Neural cell (in vitro differentiated cells): ENCODE results near the gene ANO9. TPM values are rescaled to one million over a fixed set of nuclear protein-coding genes. Genes with fewer than 3 reads are reported as not detected.

Experiments used
- H2AFZ ChIP-seq: fragments of 200-600, 300-800 bp; sonication (generic), shearing (Covaris generic); 2 replicates; pipeline ENCODE4 v1.6.0; 2014; ENCODE audit warnings: low read depth, mild to moderate bottlenecking, antibody characterized with exemption, low read length, moderate library complexity
- H3F3A ChIP-seq: fragments of 200-600 bp; shearing (Covaris generic); 2 replicates; pipeline ENCODE4 v1.6.1; 2016; ENCODE audit warnings: mild to moderate bottlenecking, moderate library complexity, mixed read lengths, antibody characterized with exemption, low read length; ENCODE audit not compliant: insufficient read depth, poor library complexity, severe bottlenecking
- H3K27ac ChIP-seq: fragments of 200-600, 300-800 bp; sonication (generic), shearing (Covaris generic); 2 replicates; pipeline ENCODE4 v1.5.1; 2014; ENCODE audit warnings: mild to moderate bottlenecking, low read length, moderate library complexity
- H3K27me3 ChIP-seq: fragments of 300-800, 200-600 bp; sonication (generic), shearing (Covaris generic); 2 replicates; pipeline ENCODE4 v1.6.0; 2014; ENCODE audit warnings: mild to moderate bottlenecking, low read depth, low read length, moderate library complexity; ENCODE audit not compliant: insufficient read depth
- H3K36me3 ChIP-seq: fragments of 300-800, 200-600 bp; sonication (generic), shearing (Covaris generic); 2 replicates; pipeline ENCODE4 v1.5.1; 2014; ENCODE audit warnings: mild to moderate bottlenecking, antibody characterized with exemption, low read length, moderate library complexity; ENCODE audit not compliant: insufficient read depth
- H3K4me2 ChIP-seq: fragments of 300-800, 200-600 bp; sonication (generic), shearing (Covaris generic); 2 replicates; pipeline ENCODE4 v1.6.0; 2014; ENCODE audit warnings: mild to moderate bottlenecking, low read length
- H3K4me3 ChIP-seq: fragments of 300-800, 200-600 bp; sonication (generic), shearing (Covaris generic); 2 replicates; pipeline ENCODE4 v1.5.1; 2014; ENCODE audit warnings: mild to moderate bottlenecking, low read length, moderate library complexity
- H3K79me2 ChIP-seq: fragments of 200-600 bp; shearing (Covaris generic); replicated peaks from 2 replicates; pipeline ENCODE4 v1.6.0; 2014; ENCODE audit warnings: mild to moderate bottlenecking, low read length, moderate library complexity; ENCODE audit not compliant: insufficient read depth
- H3K9ac ChIP-seq: fragments of 300-800, 200-600 bp; sonication (generic), shearing (Covaris generic); 2 replicates; pipeline ENCODE4 v1.6.1; 2016; ENCODE audit warnings: mild to moderate bottlenecking, low read length, mixed read lengths
- H3K9me2 ChIP-seq: fragments of 200-600 bp; shearing (Covaris generic); 2 replicates; pipeline ENCODE4 v1.6.1; 2016; ENCODE audit warnings: mild to moderate bottlenecking, low read length, mixed read lengths; ENCODE audit not compliant: insufficient read depth
- H3K9me3 ChIP-seq: fragments of 200-600, 300-800 bp; sonication (generic), shearing (Covaris generic); 2 replicates; pipeline ENCODE4 v1.6.1; 2016; ENCODE audit warnings: mild to moderate bottlenecking, mixed run types, low read length, moderate library complexity, mixed read lengths
- H4K20me1 ChIP-seq: fragments of 200-600 bp; shearing (Covaris generic); 2 replicates; pipeline ENCODE4 v1.6.1; 2016; ENCODE audit warnings: mild to moderate bottlenecking, mixed run types; ENCODE audit not compliant: insufficient read depth
- CTCF ChIP-seq: fragments of 450-650 bp; IDR thresholded peaks from 2 replicates; pipeline ENCODE4 v1.5.1; 2014; ENCODE audit warnings: antibody characterized with exemption, mild to moderate bottlenecking, moderate library complexity; ENCODE audit not compliant: poor library complexity, severe bottlenecking
- EP300 ChIP-seq: fragments of 450-650 bp; conservative IDR thresholded peaks from 2 replicates; pipeline ENCODE4 v1.6.1; 2014; ENCODE audit warnings: antibody characterized with exemption, mild to moderate bottlenecking, moderate library complexity; ENCODE audit not compliant: poor library complexity, severe bottlenecking
- EZH2 ChIP-seq: fragments of 200-600, 300-800 bp; shearing (Covaris generic), sonication (generic); IDR thresholded peaks from 2 replicates; pipeline ENCODE4 v1.6.1; 2014; ENCODE audit warnings: antibody characterized with exemption, low read length, borderline replicate concordance, mild to moderate bottlenecking; ENCODE audit not compliant: insufficient read depth, poor library complexity, severe bottlenecking
- MXI1 ChIP-seq: fragments of 450-650 bp; conservative IDR thresholded peaks from 2 replicates; pipeline ENCODE4 v1.6.1; 2014; ENCODE audit warnings: antibody characterized with exemption, mild to moderate bottlenecking; ENCODE audit not compliant: poor library complexity, severe bottlenecking
- POLR2AphosphoS5 ChIP-seq: IDR thresholded peaks from 2 replicates; pipeline ENCODE4 v1.6.1; 2012
- RAD21 ChIP-seq: fragments of 450-650 bp; conservative IDR thresholded peaks from 2 replicates; pipeline ENCODE4 v1.6.1; 2014; ENCODE audit warnings: antibody characterized with exemption, mild to moderate bottlenecking, moderate library complexity
- REST ChIP-seq: IDR thresholded peaks from 2 replicates; pipeline ENCODE4 v1.6.1; 2012; ENCODE audit warnings: borderline replicate concordance
- SMC3 ChIP-seq: fragments of 450-650 bp; conservative IDR thresholded peaks from 2 replicates; pipeline ENCODE4 v1.6.1; 2014; ENCODE audit warnings: antibody characterized with exemption, mild to moderate bottlenecking, moderate library complexity; ENCODE audit not compliant: poor library complexity
- TAF1 ChIP-seq: IDR thresholded peaks from 2 replicates; pipeline ENCODE4 v1.6.1; 2012; ENCODE audit warnings: low read depth
- polyA plus RNA-seq: library from polyadenylated mRNA; depleted of rRNA; stranded (reverse); fragments of >200 nt; gene quantifications from 2 replicates; pipeline ENCODE4 v1.2.3, GENCODE V29; 2014

Gene ANO9
- polyA plus RNA-seq, 1 donor from 2014 or later: not detected

GRCh38 chr11:479311-479710 lies 37.5 kb upstream of the ANO9 start:
- Histone ChIP-seq H4K20me1 (no peaks in the 10 kb centered on the region), H3K79me2 (no peaks in the 10 kb centered on the region), H3K36me3 (peaks cover 6% of the 10 kb centered on the region), H3K27ac (no peak overlapping the region), H2AFZ (no peak overlapping the region), H3K9me3 (no peaks in the 10 kb centered on the region), H3K4me2 (no peak overlapping the region), H3K9ac (no peak overlapping the region), H3K4me3 (no peak overlapping the region), H3K9me2 (no peaks in the 10 kb centered on the region), H3K27me3 (no peaks in the 10 kb centered on the region), H3F3A (no peaks in the 10 kb centered on the region)
- TF ChIP-seq POLR2AphosphoS5 (no peak), TAF1 (no peak), EZH2 (no peak), RAD21 (no peak), CTCF (no peak)

GRCh38 chr11:477052-477715 lies 35.4 kb upstream of the ANO9 start:
- H3K9ac ChIP-seq: no peak overlapping the region
- no peaks in the 10 kb centered on the region for H3K79me2 ChIP-seq
- no peak for TF ChIP-seq SMC3
- TF ChIP-seq CTCF: no peak
- no peak for TF ChIP-seq EP300
- no peak for TF ChIP-seq RAD21
- TF ChIP-seq EZH2: no peak
- no peak for TF ChIP-seq REST
- TF ChIP-seq MXI1: no peak
- no peak for TF ChIP-seq POLR2AphosphoS5
- TF ChIP-seq TAF1: no peak
- H4K20me1 ChIP-seq: no peaks in the 10 kb centered on the region
- H3K4me3 ChIP-seq: no peak overlapping the region
- H3F3A ChIP-seq: no peaks in the 10 kb centered on the region
- H3K27ac ChIP-seq: no peak overlapping the region
- H3K36me3 ChIP-seq: peaks cover 6% of the 10 kb centered on the region
- no peak overlapping the region for H3K4me2 ChIP-seq
- H3K9me2 ChIP-seq: no peaks in the 10 kb centered on the region
- H3K9me3 ChIP-seq: no peaks in the 10 kb centered on the region
- no peak overlapping the region for H2AFZ ChIP-seq
- H3K27me3 ChIP-seq: no peaks in the 10 kb centered on the region
